DMS114 treated with DMSO at 0.1 percent for 48 hours (cell line): ENCODE measurements around the gene SMIM35.

Experiments
- DNase-seq: peaks from one replicate; lab custom pipeline; 2025; ENCODE audit not compliant: unreplicated experiment; lab: John Stamatoyannopoulos, UW

Gene SMIM35

GRCh38 chr11:117969160-117969991 is 117.4 kb downstream of the SMIM35 start:
- no peak for DNase-seq

GRCh38 chr11:117966908-117967307 is 119.9 kb downstream of the SMIM35 start:
- DNase-seq: no peak

GRCh38 chr11:117962826-117963225 is 123.9 kb downstream of the SMIM35 start:
- DNase-seq: no peak

DNA sequence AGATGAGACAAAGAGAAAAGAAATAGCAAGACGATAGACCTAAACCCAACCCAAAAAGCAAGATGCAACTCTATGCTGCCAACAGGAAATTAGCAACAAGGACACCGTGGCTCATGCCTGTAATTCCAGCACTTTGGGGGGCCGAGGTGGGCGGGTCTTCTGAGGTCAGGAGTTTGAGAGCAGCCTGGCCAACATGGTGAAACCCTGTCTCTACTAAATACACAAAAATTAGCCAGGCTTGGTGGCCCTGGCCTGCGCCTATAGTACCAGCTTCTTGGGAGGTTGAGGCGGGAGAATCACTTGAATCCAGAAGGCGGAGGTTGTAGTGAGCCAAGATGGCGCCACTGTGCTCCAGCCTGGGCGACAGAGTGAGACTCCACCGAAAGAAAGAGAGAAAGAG is 124.9 kb downstream of the SMIM35 start:
- DNase-seq: no peak

- no peak for DNase-seq
These were observed 126.4 kb downstream of the SMIM35 start for GRCh38 chr11:117960406-117960805.

DNA sequence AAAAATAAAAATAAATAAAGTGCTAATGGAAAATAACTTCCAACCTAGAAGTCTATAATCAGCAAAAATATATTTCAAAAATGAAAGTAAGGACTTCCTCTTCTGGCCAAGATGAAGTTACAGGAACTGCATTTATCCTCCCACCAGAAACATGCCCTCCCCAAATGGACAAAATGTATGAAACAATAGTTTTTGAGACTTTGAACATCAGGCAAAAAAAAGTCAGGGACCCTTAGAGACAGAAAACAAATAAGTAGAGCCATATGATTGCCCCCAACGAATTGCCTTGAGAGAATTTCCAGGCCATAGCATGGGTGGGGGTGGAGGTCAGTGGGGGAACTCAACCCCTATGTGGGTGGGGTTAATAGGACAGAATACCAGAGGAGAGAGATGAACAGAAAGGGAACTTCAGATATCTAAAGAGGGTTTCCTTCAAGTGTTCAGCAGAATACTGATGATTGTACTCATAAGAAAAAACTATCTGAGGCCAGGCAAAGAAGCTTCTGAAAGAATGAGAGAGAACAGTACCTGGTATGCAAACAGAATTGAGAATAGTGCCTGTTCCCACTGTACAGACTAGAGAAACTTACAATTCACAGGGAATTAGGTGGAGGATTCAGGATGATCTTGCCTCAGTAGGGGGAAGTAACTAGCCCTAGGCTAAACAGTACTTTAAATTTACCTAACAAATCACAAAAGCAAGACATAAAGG is 127.2 kb downstream of the SMIM35 start:
- no peak for DNase-seq

DNA sequence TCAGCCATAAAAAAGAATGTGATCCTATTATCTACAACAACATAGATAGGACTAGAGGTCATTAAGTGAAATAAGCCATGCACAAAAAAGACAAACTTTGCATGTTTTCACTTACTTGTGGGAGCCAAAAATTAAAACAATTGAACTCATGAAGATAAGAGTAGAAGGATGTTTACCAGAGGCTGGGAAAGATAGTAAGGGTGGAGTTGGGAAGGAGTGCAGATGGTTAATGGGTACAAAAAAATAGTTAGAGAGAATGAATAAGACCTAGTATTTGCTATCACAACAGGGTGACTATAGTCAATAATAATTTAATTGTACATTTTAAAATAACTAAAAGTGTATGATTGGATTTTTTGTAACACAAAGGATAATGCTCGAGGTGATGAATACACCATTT is 127.8 kb downstream of the SMIM35 start:
- DNase-seq: no peak
